Left lung (tissue), 10 donors: Measurements from ENCODE around the gene CYB561. TPM values are rescaled to one million over a fixed set of nuclear protein-coding genes. Genes with fewer than 3 reads are reported as not detected.

ENCODE experiments used
- ATAC-seq: fragments of 200-7000 bp; cut with Tn5 transposase; one replicate; pipeline ENCODE4 v1.9.1; 2020; ENCODE audit warnings: moderate library complexity
- DNase-seq, 4 donors: peaks; one replicate each; pipeline ENCODE4 v3.0.0-alpha.2; 2013 to 2020
- H3K27ac ChIP-seq, 2 donors: fragments of 200-600 bp; sonication (generic) in 1 of 2; one replicate each; pipeline versions ENCODE4 v1.5.0 to v1.8.0; 2020 to 2021
- H3K27me3 ChIP-seq, 2 donors: fragments of 200-600 bp; sonication (generic) in 1 of 2; one replicate each; pipeline versions ENCODE4 v1.5.0 to v1.8.0; 2020 to 2021
- H3K36me3 ChIP-seq, 2 donors: fragments of 200-600 bp; sonication (generic) in 1 of 2; one replicate each; pipeline versions ENCODE4 v1.5.0 to v1.8.0; 2020 to 2021
- H3K4me1 ChIP-seq, 2 donors: fragments of 200-600 bp; one replicate each; pipeline ENCODE4 v1.8.0; 2021
- H3K4me3 ChIP-seq, 2 donors: fragments of 200-600 bp; sonication (generic) in 1 of 2; one replicate each; pipeline versions ENCODE4 v1.5.0 to v1.8.0; 2020 to 2021; ENCODE audit warnings: mild to moderate bottlenecking in 1 of 2
- H3K9me3 ChIP-seq, 2 donors: fragments of 200-600 bp; sonication (generic) in 1 of 2; one replicate each; pipeline versions ENCODE4 v1.5.0 to v1.8.0; 2020 to 2021
- CTCF ChIP-seq, 2 donors: fragments of 200-600 bp; sonication (generic) in 1 of 2; IDR thresholded peaks; one replicate each; pipeline versions ENCODE4 v1.5.0 to v1.8.0; 2021; ENCODE audit warnings: antibody characterized with exemption in 2 of 2
- intact Hi-C, 2 donors: fragments of 100-400 bp; cut with DNase I; formaldehyde crosslinking; loops; one replicate each; pipeline versions ENCODE4 v1.11.2 to v1.14.2; 2022
- polyA plus RNA-seq, 6 donors: library from polyadenylated mRNA; unstranded; fragments of 120-200 nt; gene quantifications; one replicate each; pipeline ENCODE4 v1.2.1, GENCODE V29; 2013; ENCODE audit not compliant: insufficient read length in 6 of 6
- total RNA-seq, 2 donors: library from RNA; stranded (reverse); fragmentation: NEBNext Ultra II Directional; extraction: Animal tissue kit (Norgen Biotek cat#: 25700); gene quantifications; one replicate each; pipeline ENCODE4 v1.2.1, GENCODE V29; 2021
- donor health status: DM: no; HTN: yes; CAD: no.
- donor health status: DM: no; HTN: no; CAD: no.

Gene CYB561
- total and polyA plus RNA-seq, 8 donors, result 25.9 to 76.4 (median 33.4) TPM

GRCh38 chr17:63489291-63489690 lies 43.2 kb upstream of the CYB561 start:
- Histone ChIP-seq H3K27me3 (no peaks in the 10 kb centered on the region), H3K9me3 (no peaks in the 10 kb centered on the region), H3K27ac (no peak overlapping the region), H3K4me3 (no peak overlapping the region), H3K36me3 (no peaks in the 10 kb centered on the region), H3K4me1 (no peaks in the 10 kb centered on the region)
- intact Hi-C loops, result no loop called here
- TF ChIP-seq CTCF (IDR thresholded peaks at IDR 0.05), result no peak
- DNase-seq (no peak), ATAC-seq (no peak)

DNA sequence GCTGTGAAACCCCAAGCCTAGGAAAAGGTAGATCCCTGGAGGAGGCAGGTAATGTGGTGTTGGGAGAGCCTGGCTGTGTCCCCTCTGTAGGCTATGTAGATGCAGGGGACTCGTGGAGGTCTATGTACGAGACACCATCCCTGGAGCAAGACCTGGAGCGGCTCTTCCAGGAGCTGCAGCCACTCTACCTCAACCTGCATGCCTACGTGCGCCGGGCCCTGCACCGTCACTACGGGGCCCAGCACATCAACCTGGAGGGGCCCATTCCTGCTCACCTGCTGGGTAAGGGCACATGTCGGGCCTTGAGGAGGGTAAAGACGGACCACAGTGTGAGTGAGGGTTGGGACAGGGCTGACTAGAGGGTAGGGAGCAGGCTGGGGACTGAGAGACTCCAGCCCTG lies 42.7 kb upstream of the CYB561 start:
- H3K27ac ChIP-seq, result peak overlapping the region in 1 of 2 donors; percentile 20
- intact Hi-C loops, result no loop called here

GRCh38 chr17:63487014-63487339 lies 40.9 kb upstream of the CYB561 start:
- ATAC-seq, result no peak
- peak in 1 of 4 donors; percentile 56 for DNase-seq
- Histone ChIP-seq H3K4me1 (no peaks in the 10 kb centered on the region), H3K27ac (peak overlapping the region in 1 of 2 donors; percentile 47), H3K9me3 (no peaks in the 10 kb centered on the region), H3K4me3 (no peak overlapping the region), H3K27me3 (no peaks in the 10 kb centered on the region), H3K36me3 (no peaks in the 10 kb centered on the region)
- no peak for TF ChIP-seq CTCF (IDR thresholded peaks at IDR 0.05)
- intact Hi-C loops, result no loop called here

More for the DNA sequence above, 42.7 kb upstream of the CYB561 start:
- Histone ChIP-seq H3K4me3 (no peak overlapping the region), H3K36me3 (no peaks in the 10 kb centered on the region), H3K4me1 (no peaks in the 10 kb centered on the region), H3K27me3 (no peaks in the 10 kb centered on the region), H3K9me3 (no peaks in the 10 kb centered on the region)
- TF ChIP-seq CTCF (IDR thresholded peaks at IDR 0.05), result no peak
- DNase-seq (no peak), ATAC-seq (no peak)

DNA sequence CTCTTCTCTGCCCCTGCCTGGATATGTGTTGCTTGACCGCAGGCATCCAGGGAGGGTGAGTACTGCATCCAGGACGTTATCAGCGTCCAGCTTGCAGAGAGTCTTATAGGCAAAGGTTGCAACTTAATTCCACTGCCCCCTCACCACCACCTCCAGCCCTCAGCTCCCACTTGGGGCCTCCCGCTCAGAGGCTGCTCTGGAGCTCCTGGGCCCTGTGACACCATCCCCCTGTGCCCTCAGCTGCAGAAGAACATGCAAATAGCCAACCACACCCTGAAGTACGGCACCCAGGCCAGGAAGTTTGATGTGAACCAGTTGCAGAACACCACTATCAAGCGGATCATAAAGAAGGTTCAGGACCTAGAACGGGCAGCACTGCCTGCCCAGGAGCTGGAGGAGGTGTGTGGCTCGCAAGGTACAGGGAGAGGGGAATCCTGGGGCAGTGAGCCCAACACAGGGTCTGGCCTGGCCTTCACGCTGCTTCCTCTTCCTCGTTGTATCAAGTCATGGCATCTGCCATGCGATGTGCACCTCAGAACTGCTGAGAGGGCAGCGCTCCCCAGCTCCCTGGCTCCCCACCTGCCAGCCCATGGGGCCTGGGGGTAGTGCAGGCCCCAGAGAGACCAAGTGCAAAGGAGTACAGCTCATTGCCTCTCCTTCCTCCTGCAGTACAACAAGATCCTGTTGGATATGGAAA lies 40.4 kb upstream of the CYB561 start:
- no peak for ATAC-seq
- peaks cover 0 to under 1% of the 10 kb centered on the region in 2 donors for H3K4me1 ChIP-seq
- intact Hi-C loops, result no loop called here
- TF ChIP-seq CTCF (IDR thresholded peaks at IDR 0.05), result no peak
- no peaks in the 10 kb centered on the region for H3K9me3 ChIP-seq
- no peaks in the 10 kb centered on the region for H3K27me3 ChIP-seq
- H3K27ac ChIP-seq, result peak overlapping the region in 1 of 2 donors; percentile 47
- no peak overlapping the region for H3K4me3 ChIP-seq
- DNase-seq, result no peak
- no peaks in the 10 kb centered on the region for H3K36me3 ChIP-seq

- Histone ChIP-seq H3K4me3 (no peak overlapping the region), H3K9me3 (no peaks in the 10 kb centered on the region), H3K27ac (no peak overlapping the region), H3K27me3 (peaks cover 0 to 6% of the 10 kb centered on the region in 2 donors), H3K4me1 (peaks cover 0 to 16% of the 10 kb centered on the region in 2 donors), H3K36me3 (no peaks in the 10 kb centered on the region)
- intact Hi-C loops, result no loop called here
- DNase-seq, result peak in 1 of 4 donors; percentile 68
- TF ChIP-seq CTCF (IDR thresholded peaks at IDR 0.05), result no peak
- ATAC-seq, result no peak
Measured at GRCh38 chr17:63483655-63484575, 37.8 kb upstream of the CYB561 start.
